LNCAP (cell line): ENCODE results near the gene FARS2.

Experiments used
- TF ChIP-seq, protein P1 (sequence below): fragments of 450-650 bp; IDR thresholded peaks from 2 replicates; pipeline ENCODE4 v1.5.1; 2017; ENCODE audit warnings: mild to moderate bottlenecking

Gene FARS2

DNA sequence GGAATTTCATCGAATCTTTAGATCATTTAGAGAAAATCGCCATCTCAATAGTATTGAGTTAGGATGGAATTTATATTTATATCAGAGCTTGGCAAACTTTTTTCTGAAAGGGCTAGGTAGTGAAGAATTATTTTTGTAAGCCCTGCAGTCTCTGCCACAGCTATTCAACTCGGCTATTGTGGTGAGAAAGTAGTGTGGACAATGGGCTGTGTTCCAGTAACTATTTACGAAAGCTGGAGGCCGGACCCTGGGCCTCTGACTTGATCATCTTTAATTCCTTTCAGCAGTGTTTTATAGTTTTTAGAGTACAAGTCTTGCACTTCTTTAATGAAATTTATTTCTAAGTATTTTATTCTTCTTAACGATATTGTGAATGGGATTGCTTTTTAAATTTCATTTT, 201.5 kb downstream of the FARS2 start:
- TF ChIP-seq, protein P1, sequence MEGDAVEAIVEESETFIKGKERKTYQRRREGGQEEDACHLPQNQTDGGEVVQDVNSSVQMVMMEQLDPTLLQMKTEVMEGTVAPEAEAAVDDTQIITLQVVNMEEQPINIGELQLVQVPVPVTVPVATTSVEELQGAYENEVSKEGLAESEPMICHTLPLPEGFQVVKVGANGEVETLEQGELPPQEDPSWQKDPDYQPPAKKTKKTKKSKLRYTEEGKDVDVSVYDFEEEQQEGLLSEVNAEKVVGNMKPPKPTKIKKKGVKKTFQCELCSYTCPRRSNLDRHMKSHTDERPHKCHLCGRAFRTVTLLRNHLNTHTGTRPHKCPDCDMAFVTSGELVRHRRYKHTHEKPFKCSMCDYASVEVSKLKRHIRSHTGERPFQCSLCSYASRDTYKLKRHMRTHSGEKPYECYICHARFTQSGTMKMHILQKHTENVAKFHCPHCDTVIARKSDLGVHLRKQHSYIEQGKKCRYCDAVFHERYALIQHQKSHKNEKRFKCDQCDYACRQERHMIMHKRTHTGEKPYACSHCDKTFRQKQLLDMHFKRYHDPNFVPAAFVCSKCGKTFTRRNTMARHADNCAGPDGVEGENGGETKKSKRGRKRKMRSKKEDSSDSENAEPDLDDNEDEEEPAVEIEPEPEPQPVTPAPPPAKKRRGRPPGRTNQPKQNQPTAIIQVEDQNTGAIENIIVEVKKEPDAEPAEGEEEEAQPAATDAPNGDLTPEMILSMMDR: no peak

DNA sequence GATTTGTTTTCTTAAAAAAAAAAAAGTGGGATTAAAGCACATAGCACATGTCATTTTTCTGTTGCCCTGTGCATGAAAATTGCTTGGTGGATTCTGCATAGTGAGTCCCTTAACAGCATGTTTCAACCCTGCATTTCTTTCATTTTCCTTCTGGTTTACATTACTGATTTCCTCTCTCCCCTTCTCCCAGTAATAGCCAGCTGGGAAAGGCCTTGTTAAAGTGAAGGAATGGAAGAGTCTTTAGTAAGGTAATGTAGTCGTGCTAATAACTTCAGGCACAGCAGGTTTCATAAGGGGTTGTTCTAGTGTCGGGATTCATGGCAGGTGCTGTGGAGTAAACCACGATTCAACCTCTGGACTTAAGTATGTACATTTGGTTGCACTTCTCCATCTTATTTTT, 202.4 kb downstream of the FARS2 start:
- TF ChIP-seq, protein P1: no peak

DNA sequence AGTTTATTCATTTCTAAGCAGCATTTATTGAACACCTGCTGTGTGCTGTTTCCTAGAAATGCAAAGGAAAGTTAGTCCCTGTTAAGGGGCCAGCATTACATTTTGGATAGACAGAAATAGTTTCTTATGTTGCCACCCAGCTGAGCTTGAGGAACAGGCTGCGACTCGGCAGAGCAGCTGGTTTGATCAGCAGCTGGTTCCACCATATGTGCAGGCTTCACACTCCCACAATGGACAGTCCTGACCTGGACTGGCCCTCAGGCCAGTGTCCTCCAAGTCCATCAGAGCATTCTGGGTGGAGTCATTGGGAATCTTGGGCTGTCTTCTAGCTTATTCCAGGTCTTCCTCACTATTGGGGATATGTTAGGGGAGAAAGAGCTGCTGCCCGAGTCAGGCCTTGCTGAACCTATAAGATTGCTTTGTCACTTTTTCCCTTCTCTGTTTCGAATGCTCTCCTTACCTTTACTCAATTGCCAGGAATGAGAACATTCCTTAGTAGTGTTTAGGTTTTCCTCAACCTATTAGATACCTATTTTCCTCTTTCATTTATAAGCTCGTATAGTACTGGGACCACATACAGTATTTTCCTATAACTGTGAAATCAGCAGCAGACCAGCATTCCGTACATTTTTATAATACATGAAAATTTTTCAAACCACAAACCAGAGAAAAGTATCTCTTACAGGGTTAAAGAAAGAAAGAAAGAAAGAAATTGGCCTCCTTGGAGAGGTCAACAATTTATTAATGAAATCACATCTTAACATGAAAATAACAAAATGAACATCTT, 203.0 kb downstream of the FARS2 start:
- TF ChIP-seq, protein P1: no peak

DNA sequence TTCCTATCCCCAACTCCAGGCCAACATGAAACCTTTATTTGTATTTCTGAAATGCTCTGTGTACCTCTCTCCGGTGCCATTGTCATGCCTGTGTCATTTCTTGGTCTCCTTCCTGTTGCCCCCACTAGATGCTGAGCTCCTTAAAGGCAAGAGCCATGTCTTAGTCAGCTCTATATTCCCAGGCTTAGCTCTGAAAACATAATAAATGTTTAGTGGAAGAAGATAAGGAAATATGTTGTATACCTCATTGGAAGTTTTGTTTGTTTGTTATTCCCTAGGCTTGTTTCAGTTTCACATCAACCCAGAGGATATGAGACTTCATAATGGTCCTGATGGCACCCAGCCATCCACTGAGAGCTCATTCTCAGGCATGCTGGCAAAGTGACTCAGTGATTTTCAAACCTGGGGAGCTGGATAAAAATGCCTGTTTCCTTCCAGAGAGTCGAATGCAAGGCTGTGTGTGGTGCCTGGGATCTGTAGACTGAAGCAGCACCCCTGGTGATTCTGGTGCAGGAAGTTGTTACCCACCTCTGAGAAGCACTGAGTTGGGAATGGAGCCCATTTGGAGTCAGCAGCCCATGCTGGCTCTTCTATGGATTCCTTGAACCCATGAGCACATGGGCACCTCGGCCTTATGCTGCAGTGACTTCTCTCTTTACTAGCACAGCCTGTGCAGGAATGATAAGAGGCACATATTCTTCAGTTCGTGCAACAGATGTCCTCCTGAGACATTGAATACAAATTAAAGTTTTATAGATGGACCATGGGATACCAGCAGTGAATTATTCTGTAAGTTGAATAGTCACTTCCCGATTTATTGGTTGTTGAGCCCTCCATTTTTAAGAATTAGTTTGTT, 205.2 kb downstream of the FARS2 start:
- TF ChIP-seq, protein P1: no peak

DNA sequence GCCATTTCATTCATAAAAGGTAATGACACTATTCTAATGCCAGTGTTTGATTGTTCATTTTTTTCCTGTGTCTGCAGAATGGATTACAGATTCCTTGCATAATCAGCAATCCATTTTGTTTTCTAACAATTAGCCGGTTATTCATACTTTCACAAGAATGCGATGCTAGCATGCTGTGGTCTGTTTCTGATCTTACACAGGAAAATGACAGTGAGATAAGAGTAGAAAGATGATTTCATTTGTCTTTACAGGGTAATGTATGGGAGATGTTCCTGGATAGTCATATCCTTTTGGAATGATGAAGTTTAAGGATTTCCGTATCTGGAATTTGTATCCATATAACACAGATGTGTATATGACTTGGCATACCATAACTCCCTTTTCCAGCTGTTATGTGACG, 207.3 kb downstream of the FARS2 start:
- TF ChIP-seq, protein P1: no peak

DNA sequence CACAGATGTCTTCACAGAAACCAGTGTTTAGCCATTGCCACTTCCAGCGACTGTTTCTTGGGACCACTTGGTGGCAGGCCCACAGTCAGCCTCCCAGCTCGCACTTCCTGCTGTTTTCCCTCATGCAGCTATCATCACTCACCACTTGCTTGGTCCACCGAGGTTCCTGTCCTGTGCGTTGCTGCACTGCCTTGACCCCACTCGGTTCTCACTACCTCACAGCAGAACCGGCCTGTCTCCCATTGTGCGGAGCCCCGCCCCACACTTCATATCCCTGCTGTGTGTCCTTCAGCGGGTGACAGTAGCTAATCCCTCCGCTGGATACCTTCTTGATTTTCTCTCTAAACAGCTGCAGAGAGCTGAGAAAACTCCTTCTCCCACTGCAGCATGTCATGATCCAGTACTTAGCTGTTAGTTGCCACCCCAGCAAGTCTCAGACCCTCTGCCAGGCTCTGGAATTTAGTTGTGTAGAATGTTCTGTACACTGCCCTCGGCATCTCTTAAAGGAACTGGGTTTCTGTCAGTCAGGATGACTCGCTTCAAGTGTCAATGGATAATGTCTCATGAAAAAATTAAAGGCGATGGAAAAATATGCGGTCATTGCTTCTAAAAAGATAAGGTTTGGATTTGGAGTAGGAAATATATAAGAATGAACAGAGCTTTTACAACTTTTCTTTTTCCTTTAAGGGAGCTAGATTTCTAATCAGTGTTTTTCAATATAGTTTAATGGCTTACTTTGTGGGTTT, 208.0 kb downstream of the FARS2 start:
- TF ChIP-seq, protein P1: no peak

DNA sequence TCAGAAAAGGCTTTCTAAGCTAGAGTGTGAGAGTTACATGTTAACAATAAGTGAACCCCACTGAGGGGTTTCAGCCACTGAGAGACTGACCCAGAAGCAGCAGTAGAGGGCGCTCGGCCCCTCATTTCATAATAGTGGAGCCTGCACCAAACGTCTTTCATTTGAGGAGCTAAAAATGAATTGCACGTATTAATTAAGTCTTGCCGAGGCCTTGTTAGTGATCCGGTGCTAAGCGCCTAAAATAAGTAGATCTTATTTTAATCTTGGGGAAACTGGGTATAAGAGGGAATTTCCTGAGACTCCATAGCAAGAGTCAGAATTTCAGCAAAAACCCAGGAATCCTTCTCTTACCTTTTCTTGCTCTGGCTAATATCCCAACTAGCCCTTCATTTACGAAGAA, 209.7 kb downstream of the FARS2 start:
- TF ChIP-seq, protein P1: peak; percentile 85
